Breast epithelium (tissue), 4 donors: ENCODE results near the gene COMP. TPM values are rescaled to one million over a fixed set of nuclear protein-coding genes. Genes with fewer than 3 reads are reported as not detected.

Source experiments
- DNase-seq, 2 donors: peaks; one replicate each; pipeline ENCODE4 v3.0.0-alpha.2; 2019; ENCODE audit warnings: low spot score in 2 of 2
- H3K27ac ChIP-seq, 2 donors: fragments of 200-600 bp; sonication (generic) in 1 of 2; one replicate each; pipeline ENCODE4 v1.5.1; 2016 to 2019; ENCODE audit warnings: mild to moderate bottlenecking in 1 of 2
- H3K27me3 ChIP-seq, 2 donors: fragments of 200-600 bp; sonication (generic) in 1 of 2; one replicate each; pipeline versions ENCODE4 v1.5.1 to v1.6.0; 2017 to 2019; ENCODE audit warnings: control low read depth in 1 of 2, mild to moderate bottlenecking in 1 of 2
- H3K36me3 ChIP-seq: fragments of 200-600 bp; one replicate; pipeline ENCODE4 v1.5.1; 2019
- H3K4me1 ChIP-seq, 2 donors: fragments of 200-600 bp; sonication (generic); one replicate each; pipeline ENCODE4 v1.5.1; 2016 to 2019; ENCODE audit warnings: control low read depth in 1 of 2
- H3K4me3 ChIP-seq, 3 donors: fragments of 200-600 bp; sonication (generic); 1 replicate in 2 of 3; 2 replicates in 1 of 3; pipeline ENCODE4 v1.5.1; 2016 to 2019; ENCODE audit warnings: mild to moderate bottlenecking in 3 of 3, moderate library complexity in 2 of 3
- H3K9me3 ChIP-seq, 2 donors: fragments of 200-600 bp; sonication (generic) in 1 of 2; one replicate each; pipeline ENCODE4 v1.5.1; 2016 to 2019; ENCODE audit warnings: control low read depth in 1 of 2
- CTCF ChIP-seq, 3 donors: fragments of 450-650 bp; IDR thresholded peaks; one replicate each; pipeline ENCODE4 v1.5.1; 2016 to 2017; ENCODE audit warnings: antibody characterized with exemption in 3 of 3, mild to moderate bottlenecking in 3 of 3, moderate library complexity in 3 of 3
- POLR2A ChIP-seq: fragments of 450-650 bp; IDR thresholded peaks from one replicate; pipeline ENCODE4 v1.6.1; 2016; ENCODE audit warnings: antibody characterized with exemption, mild to moderate bottlenecking, moderate library complexity
- POLR2AphosphoS5 ChIP-seq, 3 donors: sonication (generic); formaldehyde crosslinking; IDR thresholded peaks; one replicate each; pipeline ENCODE4 v1.6.1; 2017; ENCODE audit warnings: antibody characterized with exemption in 3 of 3
- intact Hi-C: fragments of 100-400 bp; cut with DNase I; formaldehyde crosslinking; loops from one replicate; pipeline ENCODE4 v1.15.1; 2023; ENCODE audit warnings: low total_unique reads
- total RNA-seq, 3 donors: library from RNA; depleted of rRNA; stranded (reverse); fragments of >200 nt; gene quantifications; one replicate each; pipeline ENCODE4 v1.1.0, GENCODE V29; 2016

COMP gene
- total RNA-seq, 3 donors from 2014 or later = 1.0 to 4.9 (median 2.2) TPM

- no peaks in the 10 kb centered on the region for H3K4me1 ChIP-seq
- DNase-seq = peak in 1 of 2 donors; percentile 82
- no peak for TF ChIP-seq POLR2A
- TF ChIP-seq POLR2AphosphoS5 (IDR thresholded peaks at IDR 0.05) = peak; percentile 76 to 98 (median 88)
- H3K27me3 ChIP-seq = no peaks in the 10 kb centered on the region
- peak overlapping the region in 1 of 3 donors; percentile 25 for H3K4me3 ChIP-seq
- peak overlapping the region; percentile 65 to 77 for H3K27ac ChIP-seq
- no peaks in the 10 kb centered on the region for H3K9me3 ChIP-seq
- H3K36me3 ChIP-seq = no peaks in the 10 kb centered on the region
- intact Hi-C loops = no loop called here
These were observed 18.2 kb upstream of the COMP start for GRCh38 chr19:18809149-18809868.

GRCh38 chr19:18807861-18808331 is 16.8 kb upstream of the COMP start:
- no peak for DNase-seq
- intact Hi-C loops = no loop called here
- TF ChIP-seq POLR2A (no peak), POLR2AphosphoS5 (IDR thresholded peaks at IDR 0.05) (no peak), CTCF (IDR thresholded peaks at IDR 0.05) (no peak)
- Histone ChIP-seq H3K9me3 (no peaks in the 10 kb centered on the region), H3K27ac (peak overlapping the region in 1 of 2 donors; percentile 20), H3K27me3 (no peaks in the 10 kb centered on the region), H3K4me1 (no peaks in the 10 kb centered on the region), H3K36me3 (no peaks in the 10 kb centered on the region), H3K4me3 (no peak overlapping the region)

- H3K36me3 ChIP-seq = no peaks in the 10 kb centered on the region
- no peaks in the 10 kb centered on the region for H3K27me3 ChIP-seq
- no peaks in the 10 kb centered on the region for H3K4me1 ChIP-seq
- no peak overlapping the region for H3K27ac ChIP-seq
- intact Hi-C loops = no loop called here
- H3K9me3 ChIP-seq = no peaks in the 10 kb centered on the region
- TF ChIP-seq POLR2A (no peak), POLR2AphosphoS5 (IDR thresholded peaks at IDR 0.05) (no peak), CTCF (IDR thresholded peaks at IDR 0.05) (no peak)
- no peak for DNase-seq
- no peak overlapping the region for H3K4me3 ChIP-seq
These were observed 13.5 kb upstream of the COMP start for GRCh38 chr19:18804643-18805042.

GRCh38 chr19:18804139-18804601 is 13.1 kb upstream of the COMP start:
- no peak overlapping the region for H3K27ac ChIP-seq
- H3K4me3 ChIP-seq = no peak overlapping the region
- H3K36me3 ChIP-seq = no peaks in the 10 kb centered on the region
- no peaks in the 10 kb centered on the region for H3K27me3 ChIP-seq
- intact Hi-C loops = no loop called here
- no peaks in the 10 kb centered on the region for H3K4me1 ChIP-seq
- H3K9me3 ChIP-seq = no peaks in the 10 kb centered on the region
- DNase-seq = no peak
- no peak for TF ChIP-seq CTCF (IDR thresholded peaks at IDR 0.05)
- no peak for TF ChIP-seq POLR2AphosphoS5 (IDR thresholded peaks at IDR 0.05)
- TF ChIP-seq POLR2A = no peak

GRCh38 chr19:18803550-18804138 is 12.5 kb upstream of the COMP start:
- DNase-seq = no peak
- no peak for TF ChIP-seq POLR2AphosphoS5 (IDR thresholded peaks at IDR 0.05)
- no peak for TF ChIP-seq CTCF (IDR thresholded peaks at IDR 0.05)
- no peak for TF ChIP-seq POLR2A
- intact Hi-C loops = no loop called here
- H3K9me3 ChIP-seq = no peaks in the 10 kb centered on the region
- no peaks in the 10 kb centered on the region for H3K4me1 ChIP-seq
- H3K4me3 ChIP-seq = no peak overlapping the region
- no peaks in the 10 kb centered on the region for H3K27me3 ChIP-seq
- H3K36me3 ChIP-seq = no peaks in the 10 kb centered on the region
- no peak overlapping the region for H3K27ac ChIP-seq
